ENCODE results near the gene MCC.

Gene MCC

GRCh38 chr5:113378959-113379541 is 109.2 kb downstream of the MCC start:
- TF ChIP-seq RAD21 (IDR thresholded peaks at IDR 0.05; ENCODE audit: low read depth), result peak; percentile 76
- no peak for TF ChIP-seq EP300 (IDR thresholded peaks at IDR 0.05; ENCODE audit: borderline replicate concordance)
- TF ChIP-seq TEAD4 (IDR thresholded peaks at IDR 0.05), result no peak
- no peak for TF ChIP-seq MAX (IDR thresholded peaks at IDR 0.05)
- TF ChIP-seq CREB1 (IDR thresholded peaks at IDR 0.05; ENCODE audit: low read depth), result no peak

- TF ChIP-seq TAF1 (IDR thresholded peaks at IDR 0.05; ENCODE audit: low read depth), result no peak
- no peak for TF ChIP-seq NFIC (IDR thresholded peaks at IDR 0.05)
- no peak for TF ChIP-seq EGR1 (IDR thresholded peaks at IDR 0.05)
- TF ChIP-seq TEAD4 (IDR thresholded peaks at IDR 0.05), result no peak
Observed at GRCh38 chr5:113378514-113378913, 109.7 kb downstream of the MCC start.

- TF ChIP-seq REST (IDR thresholded peaks at IDR 0.05; ENCODE audit: low read depth) (no peak), EP300 (IDR thresholded peaks at IDR 0.05; ENCODE audit: borderline replicate concordance) (no peak), FOXM1 (IDR thresholded peaks at IDR 0.05; ENCODE audit: borderline replicate concordance, low read depth) (no peak), NFIC (IDR thresholded peaks at IDR 0.05) (no peak), USF1 (IDR thresholded peaks at IDR 0.05) (no peak), TAF1 (IDR thresholded peaks at IDR 0.05; ENCODE audit: low read depth) (no peak), ZBTB7A (IDR thresholded peaks at IDR 0.05; ENCODE audit: low read depth) (no peak), TEAD4 (IDR thresholded peaks at IDR 0.05) (no peak), YY1 (IDR thresholded peaks at IDR 0.05; ENCODE audit: low read depth) (no peak), CREB1 (IDR thresholded peaks at IDR 0.05; ENCODE audit: low read depth) (no peak), TCF12 (IDR thresholded peaks at IDR 0.05; ENCODE audit: low read depth) (no peak)
Observed at GRCh38 chr5:113378081-113378480, 110.2 kb downstream of the MCC start.

GRCh38 chr5:113376640-113377039 is 111.6 kb downstream of the MCC start:
- TF ChIP-seq REST (IDR thresholded peaks at IDR 0.05; ENCODE audit: low read depth), result no peak
- TF ChIP-seq TEAD4 (IDR thresholded peaks at IDR 0.05), result no peak
- TF ChIP-seq MAX (IDR thresholded peaks at IDR 0.05), result no peak
- no peak for TF ChIP-seq NFIC (IDR thresholded peaks at IDR 0.05)
- no peak for TF ChIP-seq USF1 (IDR thresholded peaks at IDR 0.05)
- TF ChIP-seq YY1 (IDR thresholded peaks at IDR 0.05; ENCODE audit: low read depth), result no peak
- TF ChIP-seq TAF1 (IDR thresholded peaks at IDR 0.05; ENCODE audit: low read depth), result no peak
- TF ChIP-seq CEBPB (IDR thresholded peaks at IDR 0.05), result no peak
- no peak for TF ChIP-seq FOXM1 (IDR thresholded peaks at IDR 0.05; ENCODE audit: borderline replicate concordance, low read depth)
- no peak for TF ChIP-seq RAD21 (IDR thresholded peaks at IDR 0.05; ENCODE audit: low read depth)
- no peak for TF ChIP-seq ZBTB7A (IDR thresholded peaks at IDR 0.05; ENCODE audit: low read depth)
- TF ChIP-seq CREB1 (IDR thresholded peaks at IDR 0.05; ENCODE audit: low read depth), result no peak
- no peak for TF ChIP-seq EP300 (IDR thresholded peaks at IDR 0.05; ENCODE audit: borderline replicate concordance)
- no peak for TF ChIP-seq EGR1 (IDR thresholded peaks at IDR 0.05)
- TF ChIP-seq TCF12 (IDR thresholded peaks at IDR 0.05; ENCODE audit: low read depth), result no peak

GRCh38 chr5:113375480-113376060 is 112.7 kb downstream of the MCC start:
- TF ChIP-seq TAF1 (IDR thresholded peaks at IDR 0.05; ENCODE audit: low read depth), result no peak
- no peak for TF ChIP-seq ZBTB7A (IDR thresholded peaks at IDR 0.05; ENCODE audit: low read depth)
- no peak for TF ChIP-seq TCF12 (IDR thresholded peaks at IDR 0.05; ENCODE audit: low read depth)
- TF ChIP-seq TEAD4 (IDR thresholded peaks at IDR 0.05), result no peak
- TF ChIP-seq CEBPB (IDR thresholded peaks at IDR 0.05), result no peak
- no peak for TF ChIP-seq FOXM1 (IDR thresholded peaks at IDR 0.05; ENCODE audit: borderline replicate concordance, low read depth)
- no peak for TF ChIP-seq NFIC (IDR thresholded peaks at IDR 0.05)
- TF ChIP-seq REST (IDR thresholded peaks at IDR 0.05; ENCODE audit: low read depth), result no peak
- TF ChIP-seq EP300 (IDR thresholded peaks at IDR 0.05; ENCODE audit: borderline replicate concordance), result no peak
- TF ChIP-seq USF1 (IDR thresholded peaks at IDR 0.05), result no peak

Data from Ishikawa (cell line).